Activated T-cell treated with anti-CD3 and anti-CD28 coated beads for 1 hour (primary cell): ENCODE results near the gene KRTAP11-1.

ENCODE experiments used
- DNase-seq: peaks from one replicate; pipeline ENCODE4 v3.0.0-alpha.2; 2020; ENCODE audit warnings: low read depth

KRTAP11-1 gene

GRCh38 chr21:30881480-30881879, at the start of gene KRTAP11-1:
KRTAP11-1 (minus strand) TSS chr21:30881580; CDS start chr21:30881524, 56 bp downstream.
- DNase-seq = no peak

GRCh38 chr21:30924146-30924700, 42.8 kb upstream of the KRTAP11-1 start:
- DNase-seq = no peak

GRCh38 chr21:30921129-30921528, 39.7 kb upstream of the KRTAP11-1 start:
- DNase-seq = no peak

GRCh38 chr21:30917557-30917956, 36.2 kb upstream of the KRTAP11-1 start:
- DNase-seq = no peak

- DNase-seq = no peak
Measured at GRCh38 chr21:30900881-30901280, 19.5 kb upstream of the KRTAP11-1 start.

GRCh38 chr21:30882866-30883597, 1.7 kb upstream of the KRTAP11-1 start:
- DNase-seq = no peak

- DNase-seq = no peak
Measured at GRCh38 chr21:30880914-30881313, 466 bp downstream of the KRTAP11-1 start.

- no peak for DNase-seq
Measured at GRCh38 chr21:30874526-30874925, 6.9 kb downstream of the KRTAP11-1 start.

GRCh38 chr21:30847627-30848500, 33.5 kb downstream of the KRTAP11-1 start:
- no peak for DNase-seq

GRCh38 chr21:30842990-30843389, 38.4 kb downstream of the KRTAP11-1 start:
- no peak for DNase-seq

- DNase-seq = no peak
Measured at GRCh38 chr21:30839304-30839703, 42.1 kb downstream of the KRTAP11-1 start.

GRCh38 chr21:30838536-30838935, 42.8 kb downstream of the KRTAP11-1 start:
- DNase-seq = no peak

GRCh38 chr21:30831194-30831765, 50.1 kb downstream of the KRTAP11-1 start:
- no peak for DNase-seq
